Spleen (tissue), 11 donors: Measurements from ENCODE around the gene RDX. TPM values are rescaled to one million over a fixed set of nuclear protein-coding genes. Genes with fewer than 3 reads are reported as not detected.

Experiments
- DNase-seq: peaks from one replicate; pipeline ENCODE4 v3.0.0-alpha.2; 2020
- H3K27ac ChIP-seq, 8 donors: fragments of 200-600 bp; sonication (generic) in 7 of 8; 1 replicate in 4 of 8; 2 replicates in 4 of 8; pipeline versions ENCODE4 v1.5.0 to v1.8.0; 2016 to 2021; ENCODE audit warnings: inconsistent platforms in 4 of 8, mild to moderate bottlenecking in 4 of 8, moderate library complexity in 1 of 8
- H3K27me3 ChIP-seq, 7 donors: fragments of 200-600 bp; sonication (generic) in 6 of 7; replicated peaks in 1 of 7; 1 replicate in 4 of 7; 2 replicates in 3 of 7; pipeline versions ENCODE4 v1.5.0 to v1.8.0; 2016 to 2021; ENCODE audit warnings: inconsistent platforms in 3 of 7, mild to moderate bottlenecking in 1 of 7
- H3K36me3 ChIP-seq, 6 donors: fragments of 200-600 bp; sonication (generic) in 5 of 6; 1 replicate in 4 of 6; 2 replicates in 2 of 6; pipeline versions ENCODE4 v1.5.0 to v1.8.0; 2016 to 2021; ENCODE audit warnings: inconsistent platforms in 2 of 6
- H3K4me1 ChIP-seq, 6 donors: fragments of 200-600 bp; sonication (generic) in 5 of 6; 1 replicate in 3 of 6; 2 replicates in 3 of 6; pipeline versions ENCODE4 v1.5.0 to v1.8.0; 2016 to 2021; ENCODE audit warnings: inconsistent platforms in 3 of 6
- H3K4me3 ChIP-seq, 8 donors: fragments of 200-600 bp; sonication (generic) in 7 of 8; 1 replicate in 4 of 8; 2 replicates in 4 of 8; pipeline versions ENCODE4 v1.5.0 to v1.8.0; 2016 to 2021; ENCODE audit warnings: inconsistent platforms in 4 of 8, mild to moderate bottlenecking in 4 of 8, moderate library complexity in 2 of 8
- H3K9me3 ChIP-seq, 8 donors: fragments of 200-600 bp; sonication (generic) in 7 of 8; 1 replicate in 4 of 8; 2 replicates in 4 of 8; pipeline versions ENCODE4 v1.5.0 to v1.8.0; 2016 to 2021; ENCODE audit warnings: inconsistent platforms in 4 of 8
- POLR2A ChIP-seq, 3 donors: fragments of 450-650 bp; IDR thresholded peaks; one replicate each; pipeline ENCODE4 v1.5.1; 2017; ENCODE audit warnings: antibody characterized with exemption in 3 of 3, mild to moderate bottlenecking in 1 of 3
- POLR2AphosphoS5 ChIP-seq, 3 donors: sonication (generic); formaldehyde crosslinking; IDR thresholded peaks; one replicate each; pipeline ENCODE4 v1.5.1; 2017; ENCODE audit warnings: antibody characterized with exemption in 3 of 3
- WGBS, 5 donors: extraction: QIAGEN DNeasy Blood & Tissue Kit in 3 of 5; methylation state at CpG; one replicate each; pipeline versions ENCODE4 v1.1.5 to v1.1.7; 2013 to 2018; 5-methylcytosine and 5-hydroxymethylcytosine counted together
- intact Hi-C: fragments of 100-400 bp; cut with DNase I; formaldehyde crosslinking; loops from one replicate; pipeline ENCODE4 v1.15.0; 2023; ENCODE audit warnings: low total_unique reads
- polyA plus RNA-seq, 3 donors: library from polyadenylated mRNA; stranded (reverse); fragments of 200-250 nt; gene quantifications; one replicate each; pipeline ENCODE4 v1.2.1, GENCODE V29; 2013
- total RNA-seq, 7 donors: library from RNA; depleted of rRNA in 3 of 7; stranded (reverse); fragments of >200 nt in 3 of 7; fragmentation: NEBNext Ultra II Directional in 4 of 7; extraction: Animal tissue kit (Norgen Biotek cat#: 25700) in 4 of 7; gene quantifications; one replicate each; pipeline versions ENCODE4 v1.1.0 to v1.2.1, GENCODE V29; 2016 to 2021
- TF ChIP-seq, protein P1 (sequence below), 11 experiments: fragments of 200-600 bp in 7 of 11; fragments of 450-650 bp in 4 of 11; sonication (generic) in 4 of 11; IDR thresholded peaks in 8 of 11; conservative IDR thresholded peaks in 3 of 11; 1 replicate in 7 of 11; 2 replicates in 4 of 11; pipeline versions ENCODE4 v1.4.0 to v1.8.0; 2016 to 2021; ENCODE audit warnings: antibody characterized with exemption in 11 of 11, inconsistent platforms in 4 of 11, mild to moderate bottlenecking in 1 of 11
- donor health status: healthy with polysubstance abuse.
- donor health status: DM: no; HTN: no; CAD: no; lungs with moderate emphysema.
- donor health status: DM: no; HTN: no; CAD: no.
- donor health status: Bipolar disorder and iron deficiency.
- donor health status: healthy.
- donor health status: DM: no; HTN: no; CAD: no.
- donor health status: DM: yes; HTN: yes; CAD: no.

RDX gene
- total and polyA plus RNA-seq, 10 donors, result 11.7 to 138 (median 90.9) TPM

DNA sequence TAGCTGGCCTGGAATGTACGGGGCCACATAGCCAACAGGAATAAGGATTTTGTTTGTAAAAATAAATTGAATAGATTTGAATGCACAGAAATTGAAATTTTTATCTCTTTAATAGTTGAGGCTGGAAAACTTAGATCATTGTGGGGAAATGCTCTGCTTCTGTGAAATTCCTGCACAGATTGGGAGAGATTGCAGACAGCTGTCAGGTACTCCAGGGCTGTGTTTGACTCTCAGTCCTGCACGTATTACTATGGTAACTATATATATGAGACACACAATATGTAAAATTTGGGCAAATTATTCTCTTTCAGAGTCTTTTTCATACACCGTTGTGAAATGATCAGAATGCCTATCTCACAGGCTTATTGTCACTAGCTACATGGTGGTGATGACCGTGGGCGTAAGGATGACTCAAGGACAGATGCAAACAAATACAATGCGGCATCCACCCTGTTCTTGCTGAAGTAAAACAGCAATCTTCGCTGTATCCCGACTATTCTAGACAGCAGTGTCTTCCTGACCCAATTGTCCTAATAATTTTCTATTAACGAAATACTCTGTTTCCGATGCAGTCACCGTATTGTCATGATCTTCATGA, 123.8 kb downstream of the RDX start:
- TF ChIP-seq POLR2A (IDR thresholded peaks at IDR 0.05), result no peak
- TF ChIP-seq, protein P1, sequence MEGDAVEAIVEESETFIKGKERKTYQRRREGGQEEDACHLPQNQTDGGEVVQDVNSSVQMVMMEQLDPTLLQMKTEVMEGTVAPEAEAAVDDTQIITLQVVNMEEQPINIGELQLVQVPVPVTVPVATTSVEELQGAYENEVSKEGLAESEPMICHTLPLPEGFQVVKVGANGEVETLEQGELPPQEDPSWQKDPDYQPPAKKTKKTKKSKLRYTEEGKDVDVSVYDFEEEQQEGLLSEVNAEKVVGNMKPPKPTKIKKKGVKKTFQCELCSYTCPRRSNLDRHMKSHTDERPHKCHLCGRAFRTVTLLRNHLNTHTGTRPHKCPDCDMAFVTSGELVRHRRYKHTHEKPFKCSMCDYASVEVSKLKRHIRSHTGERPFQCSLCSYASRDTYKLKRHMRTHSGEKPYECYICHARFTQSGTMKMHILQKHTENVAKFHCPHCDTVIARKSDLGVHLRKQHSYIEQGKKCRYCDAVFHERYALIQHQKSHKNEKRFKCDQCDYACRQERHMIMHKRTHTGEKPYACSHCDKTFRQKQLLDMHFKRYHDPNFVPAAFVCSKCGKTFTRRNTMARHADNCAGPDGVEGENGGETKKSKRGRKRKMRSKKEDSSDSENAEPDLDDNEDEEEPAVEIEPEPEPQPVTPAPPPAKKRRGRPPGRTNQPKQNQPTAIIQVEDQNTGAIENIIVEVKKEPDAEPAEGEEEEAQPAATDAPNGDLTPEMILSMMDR (IDR thresholded peaks at IDR 0.05 in 8 of 11, conservative IDR thresholded peaks at IDR 0.05 in 3 of 11), result no peak
- no peak for TF ChIP-seq POLR2AphosphoS5 (IDR thresholded peaks at IDR 0.05)
- no peaks in the 10 kb centered on the region for H3K27me3 ChIP-seq
- no peak for DNase-seq
- H3K4me3 ChIP-seq, result no peak overlapping the region
- H3K27ac ChIP-seq, result no peak overlapping the region
- peaks cover 0 to 13% (median 9%) of the 10 kb centered on the region in 6 donors for H3K4me1 ChIP-seq
- H3K36me3 ChIP-seq, result no peaks in the 10 kb centered on the region
- no peaks in the 10 kb centered on the region for H3K9me3 ChIP-seq
- WGBS, 5 donors, result 85 to 95% (median 86%) methylated on average over 11 of the region's 11 CpGs
- intact Hi-C loops, result no loop called here

DNA sequence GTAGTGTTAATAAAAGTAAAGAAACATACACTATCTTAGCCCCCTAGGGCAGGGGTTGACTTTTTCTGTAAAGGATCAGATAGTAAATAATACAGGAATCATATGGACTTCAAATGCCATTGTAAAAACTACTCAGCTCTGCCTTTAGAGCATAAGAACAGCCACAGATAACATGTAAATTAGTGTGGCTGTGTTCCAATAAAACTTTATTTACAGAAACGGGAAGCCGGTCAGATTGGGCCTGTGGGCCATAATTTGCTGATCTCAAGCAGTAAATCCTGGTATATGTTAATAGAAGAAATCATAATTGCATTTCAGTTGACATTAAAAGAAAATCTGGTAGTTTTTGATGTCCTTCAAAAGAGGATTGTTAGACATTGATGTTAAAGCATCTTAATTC, 126.7 kb downstream of the RDX start:
- 84 to 96% (median 88%) methylated on average over 2 of the region's 2 CpGs for WGBS, 5 donors

DNA sequence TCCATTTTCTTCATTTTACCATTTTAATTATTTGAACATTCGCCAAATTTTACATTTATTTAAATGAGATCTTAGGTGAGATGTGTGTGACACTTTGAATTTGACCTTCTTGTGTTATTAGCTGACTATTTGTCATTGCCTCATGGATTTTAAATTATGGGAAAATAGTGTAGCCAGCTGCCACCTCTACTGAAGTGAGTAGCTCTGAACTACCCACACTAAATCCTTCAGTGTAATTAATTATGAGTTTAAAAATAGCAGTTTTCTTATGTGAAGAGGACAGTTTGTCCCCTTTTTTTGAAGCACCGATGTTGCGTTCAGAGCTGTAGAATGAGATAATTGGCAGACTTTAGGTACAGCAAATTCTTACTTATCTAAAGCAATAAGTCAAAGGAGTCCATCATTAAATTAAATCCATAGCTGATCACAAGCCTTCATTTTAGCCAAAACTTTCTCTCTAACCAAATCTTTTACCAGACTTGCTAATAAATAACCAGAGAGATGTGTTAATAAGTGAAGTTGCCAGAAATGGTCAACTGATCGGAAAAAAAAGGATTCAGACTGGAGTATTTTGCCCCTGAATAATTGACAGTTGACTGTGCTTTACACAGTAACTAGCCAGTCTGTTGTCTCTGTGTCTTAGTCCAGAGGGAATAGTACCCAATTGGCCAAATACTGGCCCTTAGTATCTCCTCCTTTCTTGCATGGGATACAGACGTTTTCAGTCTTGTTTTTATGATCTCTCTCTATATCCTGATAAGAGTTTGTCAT, 128.2 kb downstream of the RDX start:
- Histone ChIP-seq H3K36me3 (peaks cover 0 to 16% (median 3%) of the 10 kb centered on the region in 6 donors), H3K9me3 (no peaks in the 10 kb centered on the region), H3K27me3 (no peaks in the 10 kb centered on the region), H3K4me1 (no peaks in the 10 kb centered on the region), H3K4me3 (no peak overlapping the region), H3K27ac (no peak overlapping the region)
- WGBS, 5 donors, result 82 to 90% (median 87%) methylated on average over 5 of the region's 5 CpGs
- intact Hi-C loops, result no loop called here
- TF ChIP-seq, protein P1 (IDR thresholded peaks at IDR 0.05 in 8 of 11, conservative IDR thresholded peaks at IDR 0.05 in 3 of 11), result no peak
- TF ChIP-seq POLR2A (IDR thresholded peaks at IDR 0.05) (no peak), POLR2AphosphoS5 (IDR thresholded peaks at IDR 0.05) (no peak)
- DNase-seq, result no peak

More for the DNA sequence above, 126.7 kb downstream of the RDX start:
- Histone ChIP-seq H3K36me3 (peaks cover 0 to 9% (median 0%) of the 10 kb centered on the region in 6 donors), H3K4me1 (peaks cover 0 to 11% (median 9%) of the 10 kb centered on the region in 6 donors), H3K27ac (no peak overlapping the region), H3K9me3 (no peaks in the 10 kb centered on the region), H3K27me3 (no peaks in the 10 kb centered on the region), H3K4me3 (no peak overlapping the region)
- no peak for DNase-seq
- TF ChIP-seq POLR2AphosphoS5 (IDR thresholded peaks at IDR 0.05) (no peak), POLR2A (IDR thresholded peaks at IDR 0.05) (no peak)
- TF ChIP-seq, protein P1 (IDR thresholded peaks at IDR 0.05 in 8 of 11, conservative IDR thresholded peaks at IDR 0.05 in 3 of 11), result no peak
- intact Hi-C loops, result no loop called here
